GM12878 (cell line): ENCODE results near the gene PRKRIP1.

Experiments used
- BACH1 ChIP-seq: fragments of 450-650 bp; IDR thresholded peaks from 2 replicates; pipeline ENCODE4 v1.6.1; 2017; ENCODE audit warnings: mild to moderate bottlenecking, borderline replicate concordance
- BCL3 ChIP-seq: IDR thresholded peaks from 2 replicates; pipeline ENCODE4 v1.6.1; 2011; ENCODE audit warnings: borderline replicate concordance, low read depth, mild to moderate bottlenecking, moderate library complexity, low read length; ENCODE audit not compliant: insufficient read depth, poor library complexity, severe bottlenecking
- BHLHE40 ChIP-seq, 2 experiments: fragments of 450-650 bp in 1 of 2; IDR thresholded peaks; 2 replicates each; pipeline ENCODE4 v1.6.1; 2011 to 2017; ENCODE audit warnings: low read depth in 2 of 2, borderline replicate concordance in 1 of 2, improper control_type of control experiment in 1 of 2, low read length in 1 of 2, mild to moderate bottlenecking in 1 of 2
- JUNB ChIP-seq: IDR thresholded peaks from 2 replicates; pipeline ENCODE4 v1.6.1; 2016; ENCODE audit warnings: antibody characterized with exemption, mild to moderate bottlenecking
- MYC ChIP-seq: IDR thresholded peaks from 2 replicates; pipeline ENCODE4 v1.6.1; 2011; ENCODE audit warnings: mild to moderate bottlenecking, low read length, moderate library complexity, inconsistent platforms; ENCODE audit not compliant: insufficient read depth, insufficient replicate concordance, insufficient read length, severe bottlenecking
- POLR2A ChIP-seq: IDR thresholded peaks from 2 replicates; pipeline ENCODE4 v1.6.1; 2011; ENCODE audit warnings: low read depth, mild to moderate bottlenecking, low read length
- POLR2AphosphoS5 ChIP-seq: IDR thresholded peaks from 2 replicates; pipeline ENCODE4 v1.6.1; 2011; ENCODE audit warnings: mild to moderate bottlenecking, low read length, inconsistent platforms
- REST ChIP-seq: IDR thresholded peaks from 2 replicates; pipeline ENCODE4 v1.6.1; 2012; ENCODE audit warnings: mild to moderate bottlenecking, low read depth, low read length
- ZNF687 ChIP-seq: fragments of 450-650 bp; IDR thresholded peaks from 2 replicates; pipeline ENCODE4 v1.6.1; 2017; ENCODE audit warnings: mild to moderate bottlenecking, moderate library complexity
- TF ChIP-seq, protein P1 (sequence below), 3 experiments: IDR thresholded peaks in 2 of 3; conservative IDR thresholded peaks in 1 of 3; 2 replicates each; pipeline ENCODE4 v1.5.1; 2011; ENCODE audit warnings: low read depth in 3 of 3, low read length in 3 of 3, mild to moderate bottlenecking in 3 of 3, control low read depth in 2 of 3, moderate library complexity in 2 of 3, inconsistent platforms in 1 of 3, mixed read lengths in 1 of 3; ENCODE audit not compliant: control insufficient read depth in 2 of 3, insufficient read depth in 1 of 3; ENCODE audit errors: extremely low read depth in 1 of 3

DNA sequence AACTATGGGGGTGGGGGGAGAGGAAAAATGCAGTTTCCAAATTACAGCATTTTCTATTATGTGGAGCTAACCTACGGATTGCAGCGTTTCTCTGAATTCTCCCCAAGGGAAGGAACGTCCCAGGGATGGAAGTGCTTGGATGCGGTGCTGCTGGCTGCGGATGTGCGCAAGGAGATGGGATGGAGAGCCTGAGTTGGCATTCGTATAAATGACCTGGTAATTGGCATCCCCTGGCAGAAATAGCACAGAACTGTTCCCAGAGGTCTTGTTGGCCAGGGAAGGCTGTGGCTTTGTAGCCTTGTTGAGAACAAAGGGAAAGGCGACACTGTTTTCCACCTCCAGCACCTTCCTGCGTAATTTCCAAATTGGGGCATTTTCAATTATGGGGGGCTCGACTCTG lies 40.0 kb downstream of the PRKRIP1 start:
- TF ChIP-seq REST (no peak), ZNF687 (no peak), JUNB (no peak), MYC (no peak), BCL3 (no peak), BACH1 (no peak), BHLHE40 (IDR thresholded peaks at IDR 0.05; ENCODE audit: borderline replicate concordance in 1 of 2, low read depth in 2 of 2, low read length in 1 of 2) (no peak), POLR2A (no peak), POLR2AphosphoS5 (no peak)
- TF ChIP-seq, protein P1, sequence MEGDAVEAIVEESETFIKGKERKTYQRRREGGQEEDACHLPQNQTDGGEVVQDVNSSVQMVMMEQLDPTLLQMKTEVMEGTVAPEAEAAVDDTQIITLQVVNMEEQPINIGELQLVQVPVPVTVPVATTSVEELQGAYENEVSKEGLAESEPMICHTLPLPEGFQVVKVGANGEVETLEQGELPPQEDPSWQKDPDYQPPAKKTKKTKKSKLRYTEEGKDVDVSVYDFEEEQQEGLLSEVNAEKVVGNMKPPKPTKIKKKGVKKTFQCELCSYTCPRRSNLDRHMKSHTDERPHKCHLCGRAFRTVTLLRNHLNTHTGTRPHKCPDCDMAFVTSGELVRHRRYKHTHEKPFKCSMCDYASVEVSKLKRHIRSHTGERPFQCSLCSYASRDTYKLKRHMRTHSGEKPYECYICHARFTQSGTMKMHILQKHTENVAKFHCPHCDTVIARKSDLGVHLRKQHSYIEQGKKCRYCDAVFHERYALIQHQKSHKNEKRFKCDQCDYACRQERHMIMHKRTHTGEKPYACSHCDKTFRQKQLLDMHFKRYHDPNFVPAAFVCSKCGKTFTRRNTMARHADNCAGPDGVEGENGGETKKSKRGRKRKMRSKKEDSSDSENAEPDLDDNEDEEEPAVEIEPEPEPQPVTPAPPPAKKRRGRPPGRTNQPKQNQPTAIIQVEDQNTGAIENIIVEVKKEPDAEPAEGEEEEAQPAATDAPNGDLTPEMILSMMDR (IDR thresholded peaks at IDR 0.05 in 2 of 3, conservative IDR thresholded peaks at IDR 0.05 in 1 of 3; ENCODE audit: control insufficient read depth in 2 of 3, extremely low read depth in 1 of 3, insufficient read depth in 1 of 3, low read depth in 3 of 3, low read length in 3 of 3): no peak
